ENCODE data around the gene GATD1. TPM values are rescaled to one million over a fixed set of nuclear protein-coding genes. Genes with fewer than 3 reads are reported as not detected.
A peak's percentile ranks its signal among the peaks of the same experiment; 100 is the strongest.
"Not testable (repeated sequence)": the region's sequence is repeated elsewhere in the genome, so short reads cannot be mapped to it uniquely, and the experiment has no call there.

The GATD1 gene
- total RNA-seq, 1 donor from 2014 or later, result 34.5 TPM

DNA sequence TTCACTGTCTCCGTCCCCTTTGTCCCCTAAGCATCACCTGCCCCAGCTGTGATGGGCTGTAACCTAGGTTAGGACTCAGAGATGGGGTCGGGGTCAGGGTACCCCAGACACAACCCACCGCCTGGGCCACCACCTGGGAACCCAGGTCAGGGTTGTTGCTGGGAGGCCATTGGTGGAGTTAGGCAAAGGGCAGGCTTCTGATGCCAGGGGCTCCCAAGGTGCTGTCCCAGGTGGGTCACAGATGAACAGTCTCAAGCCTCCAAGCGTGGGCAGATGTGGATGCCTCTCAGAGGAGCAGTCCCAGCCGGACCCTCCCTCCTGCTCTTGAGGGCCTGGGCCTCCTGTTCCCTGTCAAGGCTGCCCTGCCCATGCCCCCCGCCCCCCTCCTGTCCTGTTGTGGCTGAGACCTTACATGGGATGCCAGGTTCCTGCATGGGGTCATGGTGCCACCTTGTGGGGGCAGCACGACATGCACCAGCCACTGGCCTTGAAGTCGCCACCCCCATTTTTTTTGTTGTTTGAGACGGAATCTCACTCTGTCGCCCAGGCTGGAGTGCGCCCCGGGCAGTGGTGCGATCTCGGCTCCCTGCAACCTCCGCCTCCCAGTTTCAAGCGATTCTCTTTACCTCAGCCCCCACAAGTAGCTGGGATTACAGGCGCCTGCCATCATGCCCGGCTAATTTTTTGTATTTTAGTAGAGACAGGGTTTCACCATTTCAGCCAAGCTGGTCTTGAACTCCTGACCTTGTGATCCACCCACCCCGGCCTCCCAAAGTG is 12.1 kb downstream of the GATD1 start:
- DNase-seq (ENCODE audit: low read depth), result peak; percentile 51

DNA sequence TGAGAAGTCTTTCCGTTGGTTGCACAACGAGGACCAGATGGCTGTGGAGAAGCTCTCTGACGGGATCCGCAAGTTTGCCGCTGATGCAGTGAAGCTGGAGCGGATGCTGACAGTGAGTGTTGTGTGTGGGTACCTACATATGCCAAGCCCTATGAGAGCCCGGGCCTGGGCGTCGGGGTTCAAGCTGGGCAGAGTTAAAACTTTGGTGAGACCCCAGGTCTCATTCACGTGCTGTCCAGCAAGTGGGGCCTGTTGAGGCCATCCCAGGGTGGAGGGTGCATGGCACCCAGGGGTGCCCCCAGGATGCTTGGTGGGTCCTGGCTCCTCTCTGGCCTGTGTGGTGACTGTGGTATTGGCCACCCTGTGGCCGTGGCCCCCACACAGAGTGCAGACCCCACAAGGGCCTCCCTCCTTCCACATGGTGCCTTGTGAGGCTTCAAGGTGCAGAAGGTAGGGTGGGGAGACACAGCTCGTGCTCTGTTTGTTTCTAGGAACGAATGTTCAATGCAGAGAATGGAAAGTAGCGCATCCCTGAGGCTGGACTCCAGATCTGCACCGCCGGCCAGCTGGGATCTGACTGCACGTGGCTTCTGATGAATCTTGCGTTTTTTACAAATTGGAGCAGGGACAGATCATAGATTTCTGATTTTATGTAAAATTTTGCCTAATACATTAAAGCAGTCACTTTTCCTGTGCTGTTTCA is 12.8 kb downstream of the GATD1 start:
- DNase-seq (ENCODE audit: low read depth), result no peak

DNA sequence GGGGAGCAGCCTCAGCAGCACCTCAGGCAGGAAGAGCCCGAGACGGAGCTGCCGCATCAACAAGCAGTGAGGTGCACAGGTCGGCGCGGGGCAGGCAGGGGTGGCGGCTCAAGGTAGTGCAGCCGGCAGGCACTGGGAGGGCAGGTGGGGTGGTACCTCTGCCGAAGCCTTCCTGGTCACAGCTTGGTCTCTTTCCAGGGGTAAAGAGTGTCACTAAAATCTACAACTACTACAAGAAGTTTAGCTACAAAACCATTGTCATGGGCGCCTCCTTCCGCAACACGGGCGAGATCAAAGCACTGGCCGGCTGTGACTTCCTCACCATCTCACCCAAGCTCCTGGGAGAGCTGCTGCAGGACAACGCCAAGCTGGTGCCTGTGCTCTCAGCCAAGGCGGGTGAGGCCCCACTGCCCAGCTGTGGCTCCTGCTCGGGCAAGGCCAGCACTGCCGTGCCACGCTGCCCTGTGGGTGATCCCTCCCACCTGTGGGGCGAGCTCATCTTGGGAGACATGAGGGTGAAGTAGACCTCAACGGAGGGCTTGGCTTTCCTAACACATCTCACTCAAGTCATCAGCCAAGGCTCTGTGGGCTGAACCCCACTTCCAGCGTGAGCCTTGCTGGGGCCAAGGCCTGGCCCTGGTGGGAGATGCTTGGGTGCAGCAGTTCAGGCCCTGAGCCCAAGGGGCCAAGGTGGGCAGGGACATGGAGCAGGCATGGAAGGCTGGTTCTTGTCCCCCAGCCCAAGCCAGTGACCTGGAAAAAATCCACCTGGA is 13.6 kb downstream of the GATD1 start:
- no peak for DNase-seq (ENCODE audit: low read depth)

DNA sequence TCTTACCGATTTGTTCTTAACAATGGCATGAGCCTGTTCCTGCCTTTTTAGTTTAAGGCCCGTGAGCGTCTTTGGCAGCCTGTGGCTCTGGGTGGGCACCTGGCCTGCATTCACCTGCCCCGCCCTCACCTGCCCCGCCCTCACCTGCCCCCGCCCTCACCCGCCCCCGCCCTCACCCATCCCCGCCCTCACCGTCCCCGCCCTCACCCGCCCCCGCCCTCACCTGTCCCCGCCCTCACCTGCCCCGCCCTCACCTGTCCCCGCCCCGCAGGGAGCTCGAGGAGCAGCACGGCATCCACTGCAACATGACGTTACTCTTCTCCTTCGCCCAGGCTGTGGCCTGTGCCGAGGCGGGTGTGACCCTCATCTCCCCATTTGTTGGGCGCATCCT is 14.2 kb downstream of the GATD1 start:
- DNase-seq (ENCODE audit: low read depth), result no peak

DNA sequence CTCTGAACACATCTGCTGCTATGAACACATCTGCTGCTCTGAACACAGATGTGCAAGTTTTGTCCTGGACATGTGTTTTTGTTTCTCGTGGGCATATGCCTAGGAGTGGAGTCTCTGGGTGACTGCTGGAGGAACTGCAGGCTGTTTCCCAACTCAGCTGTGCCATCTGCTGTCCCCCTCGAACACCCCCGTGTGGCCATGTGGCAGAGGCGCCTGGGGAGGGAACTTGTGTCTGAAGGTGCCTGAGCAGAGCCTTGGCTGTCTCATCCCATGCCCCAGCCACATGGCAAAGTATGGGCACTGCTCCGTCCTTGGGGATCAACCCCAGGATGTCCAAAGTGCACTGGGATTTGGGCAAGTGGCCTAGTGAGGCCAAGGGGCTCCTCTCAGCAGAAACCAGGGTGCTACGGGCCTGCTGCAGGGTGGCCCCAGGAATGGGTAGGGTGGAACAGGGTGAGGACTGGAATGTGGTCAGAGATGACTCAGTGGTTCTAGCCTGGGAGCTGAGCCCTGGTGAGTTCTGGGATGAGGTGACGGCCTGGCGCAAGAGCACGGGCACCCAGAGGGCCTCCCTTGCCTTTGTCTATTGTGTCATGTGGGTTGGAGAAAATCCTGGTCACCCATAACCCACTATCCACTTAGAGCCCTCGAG is 14.7 kb downstream of the GATD1 start:
- DNase-seq (ENCODE audit: low read depth), result peak; percentile 86

DNA sequence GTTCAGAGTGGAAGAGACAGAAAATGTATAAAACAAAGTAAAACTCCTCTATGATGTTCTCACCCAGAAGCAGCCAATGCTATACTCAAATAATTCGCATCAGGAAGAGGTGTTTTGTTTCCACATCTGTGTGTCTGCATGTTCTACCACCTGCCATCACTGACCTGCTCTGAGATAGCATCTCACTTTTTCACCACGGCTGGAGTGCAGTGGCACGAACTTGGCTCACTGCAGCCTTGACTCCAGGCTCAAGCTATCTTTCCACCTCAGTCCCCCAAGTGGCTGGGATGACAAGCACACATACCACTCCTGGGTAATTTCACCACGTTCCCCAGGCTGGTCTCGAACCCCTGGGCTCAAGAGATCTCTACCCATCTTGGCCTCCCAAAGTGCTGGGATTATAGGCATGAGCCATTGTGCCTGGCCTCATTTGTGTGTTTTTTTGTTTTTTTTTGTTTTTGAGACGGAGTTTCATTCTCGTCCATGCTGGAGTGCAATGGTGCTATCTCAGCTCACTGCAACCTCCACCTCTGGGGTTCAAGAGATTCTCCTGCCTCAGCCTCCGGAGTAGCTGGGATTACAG is 15.7 kb downstream of the GATD1 start:
- DNase-seq (ENCODE audit: low read depth), result no peak

DNA sequence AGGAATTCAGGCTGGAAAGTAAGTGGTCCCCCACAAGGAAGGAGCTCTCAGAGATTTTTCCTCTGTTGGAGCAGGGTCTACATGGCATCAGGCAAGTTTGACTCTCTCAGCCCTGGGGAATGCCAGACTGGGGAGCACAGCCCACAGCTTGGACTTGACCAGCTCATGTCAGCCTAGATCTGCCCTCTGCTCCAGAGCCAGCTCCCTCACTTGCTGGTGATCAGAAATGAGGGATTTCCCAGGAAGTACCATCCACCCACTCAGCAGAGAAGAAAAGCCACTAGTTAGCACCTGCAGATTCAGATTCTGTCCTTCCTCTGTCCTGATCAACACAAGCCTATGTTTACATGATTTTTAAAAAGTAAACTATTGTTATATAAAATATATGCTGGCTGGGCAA is 17.1 kb downstream of the GATD1 start:
- DNase-seq (ENCODE audit: low read depth), result no peak

DNA sequence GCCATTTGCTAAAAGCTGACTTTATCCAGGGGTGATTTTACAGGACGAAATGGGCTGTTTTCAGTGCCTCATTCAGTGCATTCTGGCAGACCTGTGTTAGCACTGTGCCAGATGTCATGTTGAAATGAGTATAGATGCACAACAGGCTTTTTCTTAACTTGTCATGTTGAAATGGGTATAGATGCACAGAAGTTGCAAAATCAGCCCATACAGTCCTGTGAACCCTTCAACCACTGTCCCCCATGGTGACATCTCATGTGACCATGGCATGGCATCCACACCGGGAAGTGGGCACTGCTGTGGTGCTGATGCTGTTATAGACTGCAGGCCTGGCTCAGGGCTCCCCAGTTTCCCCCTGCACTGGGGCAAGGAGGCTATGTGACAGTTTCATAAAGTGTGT is 27.6 kb downstream of the GATD1 start:
- DNase-seq (ENCODE audit: low read depth), result no peak

DNA sequence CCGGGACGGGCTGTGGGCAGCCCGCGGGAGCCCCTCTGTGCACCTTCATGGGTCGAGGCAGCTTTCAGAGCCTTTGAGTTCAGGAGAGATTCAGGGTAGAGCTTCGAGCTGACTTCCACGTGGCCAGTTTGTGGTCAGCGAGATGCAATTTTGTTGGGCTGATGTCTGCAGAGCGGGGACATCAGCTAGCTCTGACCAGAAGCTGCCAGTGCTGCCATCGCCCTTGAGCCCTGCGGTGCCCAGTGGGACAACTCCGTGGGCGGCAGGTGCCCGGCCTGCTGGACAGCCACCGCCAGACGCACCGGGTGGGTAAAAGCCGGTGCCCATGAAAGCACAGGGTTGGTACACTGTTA is 29.3 kb downstream of the GATD1 start:
- peak; percentile 34 for DNase-seq (ENCODE audit: low read depth)

DNA sequence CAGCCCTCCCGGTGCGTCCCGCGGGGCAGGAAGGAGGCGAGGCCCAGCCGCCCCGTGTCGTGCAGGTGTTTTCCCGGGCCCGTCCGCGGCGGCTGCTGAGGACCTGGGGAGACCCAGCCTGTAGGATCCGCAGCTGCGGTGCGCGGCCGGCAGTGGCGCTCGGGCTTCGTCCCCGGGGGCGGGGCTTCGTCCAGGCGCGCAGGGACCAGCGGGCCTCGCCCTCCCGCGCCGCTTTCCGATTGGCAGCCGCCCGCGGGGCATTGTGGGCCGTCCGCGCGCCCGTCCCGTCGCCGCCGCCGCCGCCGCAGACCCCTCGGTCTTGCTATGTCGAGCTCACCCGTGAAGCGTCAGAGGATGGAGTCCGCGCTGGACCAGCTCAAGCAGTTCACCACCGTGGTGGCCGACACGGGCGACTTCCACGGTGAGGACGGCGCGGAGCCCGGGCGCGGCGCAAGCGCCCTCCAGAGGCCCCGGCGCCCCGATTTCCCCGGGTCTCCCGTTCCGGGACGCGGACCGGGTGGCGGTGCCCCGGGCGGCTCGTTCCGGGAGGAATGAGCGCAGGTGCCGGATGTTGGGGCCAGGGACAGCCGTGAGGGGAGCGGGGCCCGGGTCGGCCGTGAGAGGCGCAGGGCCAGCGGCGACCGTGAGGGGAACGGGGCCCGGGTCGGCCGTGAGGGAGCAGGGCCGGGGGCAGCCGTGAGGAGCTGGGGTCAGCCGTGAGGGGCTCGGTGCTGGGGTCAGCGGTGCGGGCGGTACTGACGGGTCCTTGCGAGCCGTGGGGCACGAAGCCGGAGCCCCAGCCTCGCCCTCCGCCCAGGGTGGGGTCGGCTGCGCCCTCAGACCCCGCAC is 29.9 kb downstream of the GATD1 start, which contains the start of gene TALDO1:
TALDO1 (plus strand) TSS at position 307 of the 849 bp plus-strand sequence; CDS start at position 325, 18 bp downstream.
- peak; percentile 89 for DNase-seq (ENCODE audit: low read depth)

DNA sequence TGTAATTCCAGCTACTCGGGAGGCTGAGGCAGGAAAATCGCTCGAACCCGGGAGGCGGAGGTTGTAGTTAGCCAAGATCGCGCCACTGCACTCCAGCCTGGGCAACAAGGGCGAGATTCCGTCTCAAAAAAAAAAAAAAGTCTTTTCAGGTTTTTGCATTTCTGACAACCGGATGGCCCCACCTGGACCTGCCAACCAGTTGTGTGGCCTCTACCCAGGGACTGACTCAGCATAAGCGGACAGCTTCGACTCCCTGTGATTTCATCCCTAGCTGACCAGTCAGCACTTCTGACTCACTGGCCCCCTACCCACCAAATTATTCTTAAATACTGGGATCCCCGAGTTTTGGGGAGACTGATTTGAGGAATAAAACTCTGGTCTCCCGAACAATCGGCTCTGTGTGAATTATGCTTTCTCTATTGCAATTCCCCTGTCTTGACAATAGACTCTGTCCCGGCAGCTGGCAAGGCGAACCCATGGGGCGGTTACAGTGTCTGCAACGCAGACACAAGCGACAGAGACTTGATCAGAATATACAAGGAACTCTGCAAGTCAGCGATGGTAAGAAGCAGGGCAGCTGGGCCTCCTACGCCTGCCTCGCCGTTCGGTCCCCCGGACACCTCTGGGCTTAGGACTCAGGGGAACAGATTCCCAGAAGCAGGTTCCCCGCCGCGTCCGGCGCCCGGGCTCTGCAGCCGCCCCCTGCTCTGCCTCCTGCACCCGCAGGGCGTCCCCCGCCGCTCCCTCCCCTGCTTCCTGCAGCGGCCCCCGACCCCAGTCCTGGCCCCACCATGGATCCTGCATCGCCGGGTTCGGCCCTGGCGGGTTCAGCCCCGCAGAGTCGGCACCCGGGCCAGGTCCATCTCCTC is 30.8 kb downstream of the GATD1 start:
- no peak for DNase-seq (ENCODE audit: low read depth)

DNA sequence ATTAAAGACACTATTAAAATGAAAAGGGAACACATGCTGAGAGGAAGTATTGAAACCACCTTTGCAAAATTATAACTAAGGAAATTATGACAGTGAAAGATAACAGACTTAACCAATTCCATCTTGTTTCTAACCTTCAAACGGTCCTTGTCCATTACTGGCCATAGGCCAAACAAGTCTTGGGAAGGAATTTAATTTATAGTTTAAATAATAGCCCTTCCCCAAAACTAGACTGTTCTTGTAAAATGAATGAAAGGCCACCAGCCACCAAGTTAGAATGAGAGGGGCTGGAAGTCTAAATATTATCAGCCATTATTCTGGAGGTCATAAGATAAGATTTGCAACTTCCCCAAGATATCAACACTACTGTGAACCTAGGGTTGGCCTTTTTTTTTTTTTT is 31.9 kb downstream of the GATD1 start:
- DNase-seq (ENCODE audit: low read depth), result no peak

DNA sequence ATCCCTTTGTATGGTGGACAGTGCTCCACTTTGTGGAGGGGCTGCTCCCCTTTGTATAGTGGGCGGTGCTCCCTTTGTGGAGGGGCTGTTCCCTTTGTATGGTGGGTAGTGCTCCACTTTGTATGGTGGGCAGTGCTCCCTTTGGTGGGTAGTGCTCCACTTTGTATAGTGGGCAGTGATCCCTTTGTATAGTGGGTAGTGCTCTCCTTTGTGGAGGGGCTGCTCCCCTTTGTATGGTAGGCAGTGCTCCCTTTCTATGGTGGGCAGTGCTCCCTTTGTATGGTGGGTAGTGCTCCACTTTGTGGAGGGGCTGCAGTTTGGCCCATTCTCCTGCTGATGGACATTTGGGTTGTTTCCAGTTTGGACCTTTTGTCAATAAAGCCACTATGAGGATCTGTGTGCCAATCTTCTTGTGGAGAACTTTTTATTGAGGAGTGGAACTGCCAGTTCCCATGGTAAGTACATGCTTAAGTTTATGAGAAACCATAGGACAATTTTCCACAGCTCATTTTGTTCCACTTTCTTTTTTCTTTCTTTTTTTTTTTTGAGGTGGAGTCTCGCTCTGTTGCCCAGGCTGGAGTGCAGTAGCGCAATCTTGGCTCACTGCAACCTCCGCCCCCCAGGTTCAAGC is 34.6 kb downstream of the GATD1 start:
- no peak for DNase-seq (ENCODE audit: low read depth)

DNA sequence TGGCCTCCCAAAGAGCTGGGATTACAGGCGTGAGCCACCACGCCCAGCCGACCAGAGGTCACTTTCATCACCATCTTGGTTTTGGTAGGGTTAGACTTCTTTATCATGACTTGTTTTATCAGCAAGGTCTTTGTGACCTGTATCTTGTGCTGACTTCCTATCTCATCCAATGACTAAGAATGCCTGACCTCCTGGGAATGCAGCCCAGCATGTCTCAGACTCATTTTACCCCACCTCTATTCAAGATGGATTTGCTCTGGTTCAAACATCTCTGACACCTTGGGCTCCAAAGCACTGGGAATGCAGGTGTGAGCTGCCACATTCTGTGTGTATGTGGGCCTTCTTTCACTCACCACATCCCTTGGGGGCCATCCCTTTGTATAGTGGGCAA is 35.1 kb downstream of the GATD1 start:
- DNase-seq (ENCODE audit: low read depth), result no peak

DNA sequence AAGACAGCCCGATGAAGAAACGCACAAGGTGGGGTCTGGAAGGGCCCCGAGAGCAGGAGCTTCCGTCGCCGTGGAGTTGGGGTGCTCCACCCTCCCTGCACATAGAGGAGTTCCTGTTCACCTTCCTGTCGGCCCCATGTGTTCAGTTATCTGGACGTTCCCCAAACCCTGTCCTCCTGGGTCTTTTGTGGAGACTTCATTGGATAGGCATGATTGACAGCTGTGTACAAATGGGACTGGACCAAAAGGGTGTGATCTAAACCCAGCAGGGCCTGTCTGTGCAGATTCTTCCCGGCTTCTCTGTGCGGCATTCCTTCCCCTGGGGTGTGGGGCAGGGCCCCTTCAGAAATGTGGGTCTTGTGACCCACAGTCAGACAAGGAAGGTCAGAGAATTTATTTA is 39.4 kb downstream of the GATD1 start:
- not testable (repeated sequence) for DNase-seq (ENCODE audit: low read depth)

DNA sequence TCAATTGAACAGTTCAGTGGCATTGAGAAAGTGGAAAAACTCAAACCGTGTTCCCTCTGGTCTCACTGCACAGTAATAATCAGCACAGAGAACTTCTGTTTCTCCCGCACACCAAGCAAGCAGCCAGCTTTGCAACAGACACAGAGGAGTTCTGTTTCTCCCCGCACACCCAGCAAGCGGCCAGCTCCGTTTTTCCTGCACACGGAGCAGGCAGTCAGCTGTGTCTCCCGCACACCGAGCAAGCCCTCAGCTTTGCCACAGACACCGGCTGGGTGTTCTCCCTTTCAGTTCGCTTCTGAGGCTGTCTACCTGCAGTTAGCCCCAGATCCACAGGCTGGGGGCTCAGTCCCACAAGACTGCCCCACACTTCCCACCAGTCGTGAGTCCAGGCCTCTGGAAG is 39.9 kb downstream of the GATD1 start:
- DNase-seq (ENCODE audit: low read depth), result no peak

DNA sequence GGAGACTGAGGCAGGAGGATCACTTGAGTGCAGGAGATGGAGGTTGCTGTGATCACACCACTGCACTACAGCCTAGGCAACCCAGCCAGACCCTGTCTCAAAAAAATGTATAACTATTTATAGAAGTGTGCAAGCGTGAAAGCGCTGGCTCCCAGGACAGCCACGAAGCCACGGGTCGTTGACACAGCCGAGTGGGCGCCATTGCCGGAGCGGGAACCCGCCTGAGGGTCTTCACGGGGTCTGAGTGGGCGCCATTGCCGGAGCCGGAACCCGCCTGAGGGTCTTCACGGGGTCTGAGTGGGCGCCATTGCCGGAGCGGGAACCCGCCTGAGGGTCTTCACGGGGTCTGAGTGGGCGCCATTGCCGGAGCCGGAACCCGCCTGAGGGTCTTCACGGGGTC is 42.7 kb downstream of the GATD1 start:
- not testable (repeated sequence) for DNase-seq (ENCODE audit: low read depth)

DNA sequence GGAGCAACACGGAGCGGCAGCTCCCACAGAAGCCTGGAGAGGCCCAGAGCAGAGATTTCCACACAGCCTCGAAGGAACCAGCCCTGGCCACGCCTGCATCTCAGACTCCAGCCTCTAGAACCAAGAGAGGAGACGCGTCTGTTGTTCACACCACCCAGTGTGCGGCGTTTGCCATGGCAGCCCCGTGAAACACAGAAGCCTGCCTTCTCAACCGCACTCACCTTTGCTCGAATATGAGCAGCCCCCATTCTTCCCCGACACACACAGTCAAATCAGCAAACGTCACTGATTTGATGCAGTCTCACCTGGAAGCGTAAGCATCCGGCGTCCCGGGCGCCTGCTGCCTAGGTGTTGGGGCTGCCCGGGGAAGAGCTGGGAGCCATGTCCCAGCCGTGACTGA is 44.2 kb downstream of the GATD1 start:
- no peak for DNase-seq (ENCODE audit: low read depth)

Data from myocyte (in vitro differentiated cells).